AG04450 (cell line): ENCODE results near the gene MCFD2. TPM values are rescaled to one million over a fixed set of nuclear protein-coding genes. Genes with fewer than 3 reads are reported as not detected.

ENCODE experiments used
- CTCF ChIA-PET: fragments of 300-600, 350-600 bp; formaldehyde crosslinking; extraction: SDS; loops from one replicate; lab custom pipeline; 2022; ENCODE audit warnings: antibody characterized with exemption, inconsistent platforms; lab: Charles Lee
- POLR2A ChIA-PET: fragments of 350-600 bp; formaldehyde crosslinking; extraction: SDS; loops from one replicate; lab custom pipeline; 2021; ENCODE audit warnings: antibody characterized with exemption, inconsistent platforms; lab: Yijun Ruan, JAX
- DNase-seq: peaks from one replicate; pipeline ENCODE4 v3.0.0-alpha.2; 2011; ENCODE audit warnings: low read depth, low spot score
- H3K27ac ChIP-seq: one replicate; pipeline ENCODE4 v1.5.1; 2012; ENCODE audit warnings: low read depth, low read length, control low read depth
- H3K27me3 ChIP-seq: one replicate; pipeline ENCODE4 v1.6.0; 2012; ENCODE audit warnings: low read length; ENCODE audit not compliant: control insufficient read depth, insufficient read depth
- H3K4me3 ChIP-seq: 2 replicates; pipeline ENCODE4 v1.5.1; 2011; ENCODE audit warnings: mild to moderate bottlenecking, low read depth, low read length, control low read depth
- H3K9me3 ChIP-seq: 2 replicates; pipeline ENCODE4 v1.5.1; 2012; ENCODE audit warnings: low read length; ENCODE audit not compliant: control insufficient read depth, insufficient read depth
- CTCF ChIP-seq: IDR thresholded peaks from 2 replicates; pipeline ENCODE4 v1.5.1; 2011; ENCODE audit warnings: low read depth, low read length, control low read depth, inconsistent platforms
- polyA plus RNA-seq: library from polyadenylated mRNA; depleted of rRNA; stranded (reverse); fragments of >200 nt; gene quantifications from 2 replicates; pipeline ENCODE4 v1.2.3, GENCODE V29; 2011

MCFD2 gene
- polyA plus RNA-seq, 1 experiment = 231 TPM

GRCh38 chr2:46962751-46963150 lies 47.1 kb upstream of the MCFD2 start:
- POLR2A ChIA-PET = no interaction called here
- TF ChIP-seq CTCF = no peak
- CTCF ChIA-PET = interaction anchor here (1.4 kb wide), 1 partner anchor 44 kb away, joined by 3 read pairs; no protein-coding TSS in a partner anchor
- H3K9me3 ChIP-seq = no peaks in the 10 kb centered on the region; the same call in 1 of the 2 replicates
- no peak overlapping the region for H3K27ac ChIP-seq
- no peak for DNase-seq
- H3K27me3 ChIP-seq = no peaks in the 10 kb centered on the region
- no peak overlapping the region for H3K4me3 ChIP-seq

- H3K27ac ChIP-seq = no peak overlapping the region
- no peaks in the 10 kb centered on the region for H3K27me3 ChIP-seq
- no peaks in the 10 kb centered on the region; the same call in 1 of the 2 replicates for H3K9me3 ChIP-seq
- DNase-seq = no peak
- ChIA-PET POLR2A (interaction anchor here (0.6 kb wide), 1 partner anchor 33 kb away, joined by 13 read pairs; no protein-coding TSS in a partner anchor), CTCF (no interaction called here)
- no peak overlapping the region for H3K4me3 ChIP-seq
- TF ChIP-seq CTCF = no peak
Observed at GRCh38 chr2:46960618-46961017, 45.0 kb upstream of the MCFD2 start.

GRCh38 chr2:46958431-46959017 lies 42.9 kb upstream of the MCFD2 start:
- Histone ChIP-seq H3K4me3 (no peak overlapping the region), H3K27ac (no peak overlapping the region), H3K27me3 (no peaks in the 10 kb centered on the region), H3K9me3 (no peaks in the 10 kb centered on the region)
- POLR2A ChIA-PET = no interaction called here
- no peak for TF ChIP-seq CTCF
- CTCF ChIA-PET = no interaction called here
- no peak for DNase-seq

- POLR2A ChIA-PET = no interaction called here
- no peak for DNase-seq
- H3K9me3 ChIP-seq = no peaks in the 10 kb centered on the region
- TF ChIP-seq CTCF = no peak
- H3K27ac ChIP-seq = no peak overlapping the region
- H3K4me3 ChIP-seq = no peak overlapping the region
- H3K27me3 ChIP-seq = no peaks in the 10 kb centered on the region
- CTCF ChIA-PET = no interaction called here
Observed at GRCh38 chr2:46956981-46957531, 41.5 kb upstream of the MCFD2 start.

GRCh38 chr2:46955764-46956163 lies 40.2 kb upstream of the MCFD2 start:
- ChIA-PET POLR2A (interaction anchor here (1.3 to 2.0 kb wide), 2 partner anchors 10 to 27 kb away, joined by 4 to 8 read pairs; no protein-coding TSS in a partner anchor), CTCF (interaction anchor here (1.3 kb wide), 1 partner anchor 18 kb away, joined by 4 read pairs; no protein-coding TSS in a partner anchor)
- H3K4me3 ChIP-seq = no peak overlapping the region
- DNase-seq = no peak
- TF ChIP-seq CTCF = no peak
- H3K9me3 ChIP-seq = no peaks in the 10 kb centered on the region
- H3K27ac ChIP-seq = peak overlapping the region; percentile 66
- H3K27me3 ChIP-seq = no peaks in the 10 kb centered on the region
